Measurements from ENCODE around the gene NEDD9.

The NEDD9 gene

DNA sequence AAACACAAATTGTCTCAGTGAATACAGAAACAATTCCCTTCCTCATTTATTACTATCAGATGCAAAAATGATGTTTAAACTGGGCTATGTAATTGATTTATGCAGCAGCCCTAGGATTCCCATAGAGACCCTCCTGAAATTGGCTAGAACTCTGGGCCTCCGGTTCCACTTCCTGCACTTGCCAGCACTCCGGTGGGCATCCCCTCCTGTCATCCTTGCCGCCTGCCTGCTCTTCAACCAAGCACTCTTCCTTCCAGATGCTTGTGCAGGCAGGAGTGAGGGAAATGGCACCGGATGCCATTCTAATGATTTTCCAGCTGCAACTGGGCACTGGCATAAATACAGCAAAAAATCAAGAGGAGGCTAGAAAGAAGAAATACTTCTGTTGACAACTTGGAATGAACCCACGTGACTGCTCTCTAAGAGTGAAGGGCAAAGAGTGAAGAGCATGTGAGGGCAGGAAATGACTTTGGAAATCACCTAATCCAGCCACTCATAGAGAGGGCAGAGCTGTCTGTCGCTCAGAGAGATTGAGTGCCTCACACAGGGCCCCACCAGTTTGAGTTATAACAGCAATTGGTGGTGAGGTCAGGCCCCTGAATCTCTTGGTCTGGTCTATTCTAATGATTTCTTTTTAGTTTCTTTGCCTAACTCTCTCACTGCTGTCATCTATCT, 3.7 kb upstream of the NEDD9 start:
- in situ Hi-C loops (cut with MboI; ENCODE audit: low sequenced_read_pairs) = no loop called here

DNA sequence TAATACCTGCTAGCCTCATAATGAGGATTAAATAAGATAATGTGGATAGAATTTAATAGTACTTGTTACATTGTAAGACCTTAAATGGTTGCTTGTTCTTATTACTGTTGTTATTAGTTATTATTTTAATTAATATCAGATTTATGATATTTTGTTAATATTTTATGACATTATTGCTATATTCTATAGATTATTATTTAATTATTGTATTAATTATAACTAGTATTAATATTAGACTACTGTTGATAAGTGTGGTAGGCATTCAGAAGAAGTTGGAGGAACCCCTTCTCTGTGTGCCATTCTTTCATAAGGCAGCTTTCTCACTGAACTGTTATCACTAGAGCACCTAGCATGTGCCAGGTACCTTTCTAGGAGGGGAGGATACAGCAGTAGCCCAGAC, 2.6 kb upstream of the NEDD9 start:
- in situ Hi-C loops (cut with MboI; ENCODE audit: low sequenced_read_pairs) = no loop called here

GRCh38 chr6:11233673-11234573, 1.5 kb upstream of the NEDD9 start:
- in situ Hi-C loops (cut with MboI; ENCODE audit: low sequenced_read_pairs) = no loop called here

GRCh38 chr6:11232770-11233626, 530 bp upstream of the NEDD9 start:
- in situ Hi-C loops (cut with MboI; ENCODE audit: low sequenced_read_pairs) = no loop called here

DNA sequence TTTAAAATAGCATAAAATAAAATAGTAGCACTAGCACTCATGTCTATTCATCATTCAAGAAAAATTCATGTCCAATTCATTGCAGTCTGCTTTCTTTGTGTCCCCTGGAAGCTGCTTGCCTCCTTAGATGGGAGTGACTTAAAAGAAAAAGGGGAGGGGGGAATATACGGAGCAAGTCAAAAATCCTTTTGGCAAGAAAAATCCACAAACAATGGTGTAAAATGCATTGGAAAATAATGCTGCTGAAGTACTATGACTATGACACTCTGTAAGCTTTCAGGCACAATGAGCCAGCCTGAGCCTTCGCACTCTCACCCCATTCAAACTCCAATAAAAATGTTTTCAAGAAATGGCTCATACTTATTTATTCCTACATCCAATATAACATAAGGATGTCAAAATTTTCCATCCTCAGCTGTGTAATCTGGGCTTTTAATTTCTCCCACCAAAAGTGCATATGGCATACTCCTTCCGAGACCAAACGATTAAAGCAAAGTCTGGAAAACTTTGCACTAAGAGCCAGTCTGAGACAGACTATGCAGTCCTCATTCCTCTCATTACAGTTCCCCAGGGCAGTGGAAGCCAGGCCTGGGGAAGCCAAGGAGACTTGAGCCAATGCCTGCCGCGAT, 790 bp downstream of the NEDD9 start:
- in situ Hi-C loops (cut with MboI; ENCODE audit: low sequenced_read_pairs) = no loop called here

GRCh38 chr6:11231108-11231463, 1.4 kb downstream of the NEDD9 start:
- in situ Hi-C loops (cut with MboI; ENCODE audit: low sequenced_read_pairs) = no loop called here

- in situ Hi-C loops (cut with MboI; ENCODE audit: low sequenced_read_pairs) = no loop called here
Observed at GRCh38 chr6:11230158-11231107, 2.0 kb downstream of the NEDD9 start.

DNA sequence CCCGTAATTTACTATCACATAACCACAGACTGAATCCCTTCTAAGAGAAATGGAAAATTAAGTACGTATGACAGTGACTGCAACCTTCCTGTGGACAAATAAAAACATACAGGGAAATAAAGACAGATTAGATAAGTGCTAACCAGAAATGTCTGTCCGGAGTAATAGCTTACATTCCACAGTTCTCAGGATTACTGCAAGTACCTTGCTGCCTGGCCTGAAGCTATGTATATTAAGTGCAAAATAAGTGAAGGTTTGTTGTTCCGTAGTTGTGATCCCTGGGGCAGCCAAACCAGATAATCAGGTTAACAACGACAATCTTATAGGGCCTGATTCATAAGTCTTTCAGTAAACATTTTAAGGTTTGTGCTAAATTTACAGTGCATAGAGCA, 2.8 kb downstream of the NEDD9 start:
- in situ Hi-C loops (cut with MboI; ENCODE audit: low sequenced_read_pairs) = no loop called here

GRCh38 chr6:11228935-11229654, 3.4 kb downstream of the NEDD9 start:
- in situ Hi-C loops (cut with MboI; ENCODE audit: low sequenced_read_pairs) = no loop called here

- in situ Hi-C loops (cut with MboI; ENCODE audit: low sequenced_read_pairs) = no loop called here
Observed at GRCh38 chr6:11227698-11228097, 4.8 kb downstream of the NEDD9 start.

GRCh38 chr6:11226005-11226404, 6.5 kb downstream of the NEDD9 start:
- in situ Hi-C loops (cut with MboI; ENCODE audit: low sequenced_read_pairs) = no loop called here

- in situ Hi-C loops (cut with MboI; ENCODE audit: low sequenced_read_pairs) = no loop called here
Observed at GRCh38 chr6:11224966-11225463, 7.5 kb downstream of the NEDD9 start.

GRCh38 chr6:11224252-11224965, 8.1 kb downstream of the NEDD9 start:
- in situ Hi-C loops (cut with MboI; ENCODE audit: low sequenced_read_pairs) = no loop called here

DNA sequence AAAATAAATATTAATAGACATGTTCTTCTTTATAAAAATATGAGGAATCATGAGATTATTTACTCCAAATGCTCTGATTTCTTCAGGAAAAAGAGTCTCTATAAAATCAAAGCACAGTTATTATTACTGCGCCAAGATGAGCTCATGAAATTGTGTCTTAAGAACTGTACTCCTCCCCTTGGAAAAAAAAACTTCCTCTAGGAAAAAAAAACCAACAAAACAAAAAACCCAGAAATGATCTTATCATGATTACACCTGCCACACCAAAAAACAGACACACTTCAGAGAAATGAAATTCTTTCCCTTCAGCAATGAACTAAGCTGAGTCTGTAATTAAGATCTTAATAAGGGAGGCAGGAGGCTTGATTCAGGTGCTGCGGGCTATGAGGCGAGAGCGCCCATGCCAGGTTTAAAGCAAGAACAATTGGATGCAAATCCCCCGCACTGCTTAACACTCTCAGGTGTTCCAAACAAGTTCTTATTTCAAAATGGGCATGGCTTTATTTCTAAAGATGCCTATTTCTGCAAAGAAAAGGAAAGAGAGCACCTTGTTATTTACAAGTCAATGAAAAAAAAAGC, 9.1 kb downstream of the NEDD9 start:
- in situ Hi-C loops (cut with MboI; ENCODE audit: low sequenced_read_pairs) = no loop called here

GRCh38 chr6:11222385-11223277, 9.8 kb downstream of the NEDD9 start:
- in situ Hi-C loops (cut with MboI; ENCODE audit: low sequenced_read_pairs) = no loop called here

DNA sequence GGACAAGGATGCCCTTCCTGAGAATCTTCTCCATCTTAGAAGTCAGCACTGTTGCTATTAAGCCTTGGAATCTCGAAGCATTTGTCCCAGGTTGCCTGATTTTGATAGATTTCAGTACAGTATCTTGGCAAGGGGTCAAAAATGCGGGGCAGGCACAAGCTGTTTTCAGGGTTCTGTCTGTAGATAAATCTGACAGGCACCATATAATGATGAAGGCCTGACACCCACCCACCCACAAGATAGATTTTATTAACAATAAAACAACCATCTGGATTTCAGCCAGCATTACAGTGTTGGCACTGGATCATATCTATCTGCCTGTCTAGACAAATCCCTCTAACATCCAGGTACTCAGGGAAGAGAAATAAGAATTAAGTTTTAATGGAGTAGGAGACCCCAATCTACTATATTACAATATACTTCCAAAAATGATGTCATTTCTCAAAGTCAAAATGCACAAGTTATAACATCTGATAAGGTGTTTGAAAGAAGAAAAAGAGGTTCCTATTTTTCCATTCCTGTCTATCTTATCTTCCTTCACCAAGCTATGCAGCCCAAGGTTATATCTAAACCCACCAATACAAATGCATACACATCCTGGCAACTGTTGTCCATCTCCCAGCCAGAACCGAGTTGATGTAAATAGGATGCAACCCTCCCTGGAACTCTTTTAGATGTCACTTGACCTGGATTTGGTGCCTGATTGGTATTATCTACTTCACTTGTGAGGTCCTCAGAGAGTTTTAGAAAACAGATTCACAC, 10.7 kb downstream of the NEDD9 start:
- in situ Hi-C loops (cut with MboI; ENCODE audit: low sequenced_read_pairs) = no loop called here
